Activated CD8-positive, alpha-beta memory T cell treated with anti-CD3 and anti-CD28 coated beads for 36 hours (primary cell): ENCODE results near the gene CCDC27. TPM values are rescaled to one million over a fixed set of nuclear protein-coding genes. Genes with fewer than 3 reads are reported as not detected.

Experiments used
- CTCF ChIA-PET: fragments of 350-600 bp; sonication (Branson Sonifier 250); formaldehyde crosslinking; loops from one replicate; lab custom pipeline; 2021; ENCODE audit warnings: antibody characterized with exemption; lab: Charles Lee
- POLR2A ChIA-PET: fragments of 350-600 bp; sonication (Branson Sonifier 250); formaldehyde crosslinking; loops from one replicate; lab custom pipeline; 2021; ENCODE audit warnings: antibody characterized with exemption; lab: Charles Lee
- total RNA-seq, 2 experiments: library from RNA; stranded (reverse); gene quantifications; one replicate each; pipeline ENCODE4 v1.2.3, GENCODE V29; 2021

The CCDC27 gene
- total RNA-seq, 2 experiments from 2014 or later: not detected

GRCh38 chr1:3779912-3780416 lies 27.7 kb downstream of the CCDC27 start:
- POLR2A ChIA-PET: no interaction called here
- CTCF ChIA-PET: no interaction called here

- ChIA-PET CTCF (no interaction called here), POLR2A (no interaction called here)
These were observed 28.7 kb downstream of the CCDC27 start for GRCh38 chr1:3780901-3781300.

GRCh38 chr1:3783651-3784474 lies 31.6 kb downstream of the CCDC27 start:
- CTCF ChIA-PET: interaction anchor here (1.1 kb wide), 1 partner anchor 8 kb away, joined by 4 read pairs; no protein-coding TSS in a partner anchor
- POLR2A ChIA-PET: no interaction called here

- CTCF ChIA-PET: no interaction called here
- POLR2A ChIA-PET: interaction anchor here (0.8 kb wide), 1 partner anchor 63 kb away, joined by 6 read pairs; no protein-coding TSS in a partner anchor
These were observed 32.8 kb downstream of the CCDC27 start for GRCh38 chr1:3785045-3785444.

GRCh38 chr1:3785456-3786157 lies 33.4 kb downstream of the CCDC27 start:
- ChIA-PET POLR2A (interaction anchor here (0.8 kb wide), 1 partner anchor 63 kb away, joined by 6 read pairs; no protein-coding TSS in a partner anchor), CTCF (interaction anchor here (0.9 kb wide), 1 partner anchor 12 kb away, joined by 4 read pairs; no protein-coding TSS in a partner anchor)

GRCh38 chr1:3786468-3787348 lies 34.5 kb downstream of the CCDC27 start:
- ChIA-PET POLR2A (interaction anchor here (1.3 kb wide), 1 partner anchor 9 kb away, joined by 3 read pairs; the partner anchor contains the start of gene LRRC47), CTCF (interaction anchor here (1.1 to 2.5 kb wide), 3 partner anchors 10 to 23 kb away, joined by 3 to 9 read pairs (median 3); partner anchors contain the start of gene LRRC47)

GRCh38 chr1:3787349-3787715 lies 35.1 kb downstream of the CCDC27 start:
- ChIA-PET POLR2A (interaction anchor here (0.6 to 1.3 kb wide), 2 partner anchors 9 to 23 kb away, joined by 3 read pairs; partner anchors contain the start of gene LRRC47), CTCF (interaction anchor here (1.1 to 2.5 kb wide), 3 partner anchors 9 to 23 kb away, joined by 3 to 9 read pairs (median 3); partner anchors contain the start of gene LRRC47)

GRCh38 chr1:3787745-3788605 lies 35.7 kb downstream of the CCDC27 start:
- CTCF ChIA-PET: interaction anchor here (1.2 to 2.5 kb wide), 3 partner anchors 8 to 14 kb away, joined by 3 to 9 read pairs (median 5); partner anchors contain the start of gene LRRC47

GRCh38 chr1:3788756-3789420 lies 36.6 kb downstream of the CCDC27 start:
- ChIA-PET CTCF (interaction anchor here (1.4 to 2.5 kb wide), 2 partner anchors 7 to 13 kb away, joined by 5 to 9 read pairs; partner anchors contain the start of gene LRRC47), POLR2A (no interaction called here)

More at GRCh38 chr1:3787745-3788605, 35.7 kb downstream of the CCDC27 start:
- POLR2A ChIA-PET: interaction anchor here (0.6 to 1.3 kb wide), 2 partner anchors 8 to 23 kb away, joined by 3 read pairs; partner anchors contain the start of gene LRRC47

- CTCF ChIA-PET: interaction anchor here (0.8 kb wide), 1 partner anchor 16 kb away, joined by 3 read pairs; no protein-coding TSS in a partner anchor
- POLR2A ChIA-PET: no interaction called here
These were observed 37.4 kb downstream of the CCDC27 start for GRCh38 chr1:3789421-3790300.

- CTCF ChIA-PET: interaction anchor here (0.8 kb wide), 1 partner anchor 17 kb away, joined by 3 read pairs; no protein-coding TSS in a partner anchor
These were observed 38.3 kb downstream of the CCDC27 start for GRCh38 chr1:3790500-3790923.

GRCh38 chr1:3790952-3791351 lies 38.7 kb downstream of the CCDC27 start:
- ChIA-PET CTCF (interaction anchor here (0.8 kb wide), 1 partner anchor 17 kb away, joined by 3 read pairs; no protein-coding TSS in a partner anchor), POLR2A (no interaction called here)

More at GRCh38 chr1:3790500-3790923, 38.3 kb downstream of the CCDC27 start:
- POLR2A ChIA-PET: no interaction called here

GRCh38 chr1:3795453-3796214 lies 43.4 kb downstream of the CCDC27 start:
- ChIA-PET POLR2A (interaction anchor here (1.0 to 1.5 kb wide), 2 partner anchors 8 to 20 kb away, joined by 3 read pairs; no protein-coding TSS in a partner anchor), CTCF (interaction anchor here (0.8 to 1.9 kb wide), 2 partner anchors 8 to 20 kb away, joined by 3 to 9 read pairs; no protein-coding TSS in a partner anchor)

GRCh38 chr1:3796215-3797061 lies 44.2 kb downstream of the CCDC27 start, which contains the start of gene LRRC47:
LRRC47 (minus strand) TSS chr1:3796498; CDS start chr1:3796476, 22 bp downstream.
- CTCF ChIA-PET: interaction anchor here (0.8 to 1.9 kb wide), 3 partner anchors 9 to 21 kb away, joined by 3 to 9 read pairs (median 3); no protein-coding TSS in a partner anchor
- POLR2A ChIA-PET: interaction anchor here (0.6 to 1.5 kb wide), 3 partner anchors 9 to 40 kb away, joined by 3 to 7 read pairs (median 3); no protein-coding TSS in a partner anchor
